IPS-18c (cell line): ENCODE results near the gene HRH2.
A peak's percentile ranks its signal among the peaks of the same experiment; 100 is the strongest.
"Not testable (repeated sequence)": the region's sequence is repeated elsewhere in the genome, so short reads cannot be mapped to it uniquely, and the experiment has no call there.

Experiments used
- H3K4me3 ChIP-seq: 2 replicates; pipeline ENCODE4 v1.7.0; 2013; ENCODE audit warnings: low read depth, mild to moderate bottlenecking, low read length, moderate library complexity; ENCODE audit not compliant: insufficient read depth
- H3K9me3 ChIP-seq: one replicate; pipeline ENCODE4 v1.6.1; 2013; ENCODE audit warnings: mild to moderate bottlenecking, low read length, moderate library complexity; ENCODE audit not compliant: control insufficient read depth, insufficient read depth

The HRH2 gene

DNA sequence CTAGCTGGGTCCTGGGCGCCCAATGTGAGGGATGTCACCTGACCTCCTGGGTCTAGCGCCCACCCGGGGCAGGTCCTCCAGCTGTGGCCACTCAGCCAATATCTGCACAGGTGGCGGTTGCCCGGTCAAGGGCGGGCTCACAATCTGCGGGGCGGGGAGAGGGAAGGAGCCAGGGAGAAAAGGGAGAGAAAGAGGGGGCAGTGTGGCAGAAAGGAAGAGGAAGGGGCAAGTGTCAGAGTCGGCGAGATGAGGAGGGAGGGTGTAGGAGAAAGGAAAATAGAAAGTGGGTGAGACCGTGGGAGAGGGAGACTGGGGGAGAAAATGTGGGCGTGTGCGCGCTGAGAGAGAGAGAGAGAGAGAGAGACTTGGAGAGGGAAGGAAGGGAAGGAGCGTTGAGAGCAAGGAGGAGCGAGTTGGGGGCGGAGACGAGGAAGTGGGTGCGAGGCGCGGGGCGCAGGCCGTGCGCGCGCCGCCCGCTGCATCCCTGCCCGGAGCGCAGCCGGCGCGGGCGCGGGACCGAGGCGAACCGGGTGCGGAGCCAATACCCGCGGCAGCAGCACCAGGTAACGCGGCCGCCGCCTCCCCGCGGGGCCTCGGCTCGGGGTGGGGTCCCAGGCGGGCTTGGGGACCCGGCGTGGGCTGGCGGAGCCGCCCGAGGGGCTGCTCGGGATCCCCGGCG is at the start of gene HRH2:
TSS of gene HRH2 (plus strand) at position 479 of the 679 bp plus-strand sequence. CDS start 25,163 bp downstream, outside the sequence.
- Histone ChIP-seq H3K9me3 (no peaks in the 10 kb centered on the region), H3K4me3 (peak within 1 kb of the TSS; percentile 72)

DNA sequence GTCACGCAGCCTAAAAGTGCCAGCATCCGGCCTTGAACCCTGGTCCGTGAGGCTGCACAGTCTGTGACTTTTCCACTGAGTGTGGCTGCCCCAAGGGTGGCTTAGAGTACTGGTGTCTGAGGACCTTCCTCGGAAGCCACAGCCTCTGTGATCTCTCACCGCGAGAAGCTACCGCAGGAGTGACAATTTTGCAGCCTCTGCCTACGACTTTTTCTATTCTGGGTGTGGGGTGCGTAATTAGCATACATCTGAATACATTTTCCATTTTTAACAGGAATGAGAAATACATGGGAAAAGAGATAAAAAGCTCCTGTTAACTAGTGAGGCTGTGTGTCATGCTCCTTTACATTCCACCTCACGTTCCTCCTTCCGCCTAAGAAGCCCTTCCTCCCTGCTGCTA is 48.3 kb upstream of the HRH2 start:
- Histone ChIP-seq H3K4me3 (no peak overlapping the region), H3K9me3 (peaks cover 4% of the 10 kb centered on the region)

- H3K9me3 ChIP-seq: peaks cover 4% of the 10 kb centered on the region
- H3K4me3 ChIP-seq: no peak overlapping the region
Observed at GRCh38 chr5:175610381-175610780, 47.5 kb upstream of the HRH2 start.

DNA sequence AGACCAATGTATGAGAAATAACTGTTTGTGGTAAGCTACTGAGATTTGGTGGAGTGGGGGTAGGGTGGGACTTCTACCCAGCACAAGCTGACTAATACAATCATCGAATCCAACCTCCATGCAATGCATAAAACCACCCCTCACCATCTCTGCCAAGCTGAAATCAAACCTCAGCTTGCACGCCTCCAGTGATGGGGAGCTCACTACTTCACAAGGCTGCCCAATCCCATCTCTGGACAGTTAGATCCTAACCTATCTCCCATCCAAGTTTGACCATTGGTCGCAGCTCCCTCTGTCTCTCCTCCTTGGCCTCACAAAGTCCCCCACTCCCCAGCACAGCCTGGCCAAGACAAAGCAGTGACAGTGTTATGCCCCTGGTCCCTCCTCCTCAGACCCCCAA is 47.0 kb upstream of the HRH2 start:
- peaks cover under 1% of the 10 kb centered on the region for H3K9me3 ChIP-seq
- no peak overlapping the region for H3K4me3 ChIP-seq

GRCh38 chr5:175614223-175614815 is 43.6 kb upstream of the HRH2 start:
- Histone ChIP-seq H3K4me3 (no peak overlapping the region), H3K9me3 (no peaks in the 10 kb centered on the region)

DNA sequence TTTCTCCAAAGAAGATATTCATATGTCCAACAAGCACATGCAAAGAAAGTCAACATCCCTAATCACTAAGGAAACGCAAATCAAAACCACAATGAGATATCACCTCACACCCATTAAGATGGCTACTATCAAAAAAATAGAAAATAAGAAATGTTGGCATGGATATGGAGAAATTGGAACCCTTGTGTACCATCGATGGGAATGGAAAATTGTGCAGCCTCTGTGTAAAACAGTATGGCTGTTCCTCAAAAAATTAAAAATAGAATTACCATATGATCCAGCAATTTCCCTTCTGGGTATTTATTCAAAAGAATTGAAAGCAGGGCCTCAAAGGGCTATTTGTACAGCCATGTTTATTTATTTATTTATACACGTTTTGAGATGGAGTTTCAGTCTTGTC is 43.0 kb upstream of the HRH2 start:
- H3K4me3 ChIP-seq: no peak overlapping the region
- no peaks in the 10 kb centered on the region for H3K9me3 ChIP-seq

DNA sequence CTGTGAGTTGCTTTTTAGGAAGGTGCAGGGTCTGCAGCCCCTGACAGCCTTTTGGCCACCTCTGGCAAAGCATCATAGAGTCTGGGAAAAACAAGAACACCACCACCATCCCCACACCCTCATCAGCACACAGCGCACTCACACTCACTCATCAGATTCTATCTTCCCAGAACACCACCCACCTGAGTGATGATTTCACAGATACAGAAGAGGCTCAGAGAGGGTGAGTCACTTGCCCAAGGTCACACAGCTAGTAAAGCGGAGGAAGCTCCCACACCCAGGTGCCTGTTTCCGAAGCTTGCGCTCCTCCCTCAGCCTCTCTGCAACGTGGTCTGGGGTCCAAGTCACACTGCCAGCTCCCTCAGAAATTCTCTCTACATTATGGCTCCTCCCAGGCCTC is 41.8 kb upstream of the HRH2 start:
- H3K4me3 ChIP-seq: no peak overlapping the region
- no peaks in the 10 kb centered on the region for H3K9me3 ChIP-seq

GRCh38 chr5:175616527-175616926 is 41.3 kb upstream of the HRH2 start:
- H3K9me3 ChIP-seq, H3K4me3 ChIP-seq: not testable (repeated sequence)

DNA sequence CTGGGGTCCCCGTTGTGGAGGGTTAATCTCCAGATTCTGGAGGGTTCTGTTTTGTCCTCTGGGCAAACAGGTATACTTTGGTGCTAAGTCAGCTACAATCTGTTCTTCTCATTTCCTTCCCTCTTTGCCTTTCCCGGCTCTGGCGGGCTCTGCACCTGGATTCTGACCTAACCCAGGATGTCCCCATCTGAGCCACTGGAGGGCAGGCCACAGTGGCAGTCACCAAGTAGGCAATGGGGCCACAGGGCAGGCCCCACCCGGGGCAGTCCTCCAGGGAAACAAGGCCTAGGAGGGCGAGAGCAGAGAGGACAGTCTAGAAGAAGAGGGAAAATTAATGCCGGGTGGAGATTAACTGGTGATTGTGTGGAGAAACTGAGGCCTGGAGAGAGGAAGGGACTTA is 40.4 kb upstream of the HRH2 start:
- Histone ChIP-seq H3K9me3 (peaks cover 2% of the 10 kb centered on the region), H3K4me3 (no peak overlapping the region)

GRCh38 chr5:175620527-175620926 is 37.3 kb upstream of the HRH2 start:
- H3K4me3 ChIP-seq: no peak overlapping the region
- peaks cover 6% of the 10 kb centered on the region for H3K9me3 ChIP-seq

DNA sequence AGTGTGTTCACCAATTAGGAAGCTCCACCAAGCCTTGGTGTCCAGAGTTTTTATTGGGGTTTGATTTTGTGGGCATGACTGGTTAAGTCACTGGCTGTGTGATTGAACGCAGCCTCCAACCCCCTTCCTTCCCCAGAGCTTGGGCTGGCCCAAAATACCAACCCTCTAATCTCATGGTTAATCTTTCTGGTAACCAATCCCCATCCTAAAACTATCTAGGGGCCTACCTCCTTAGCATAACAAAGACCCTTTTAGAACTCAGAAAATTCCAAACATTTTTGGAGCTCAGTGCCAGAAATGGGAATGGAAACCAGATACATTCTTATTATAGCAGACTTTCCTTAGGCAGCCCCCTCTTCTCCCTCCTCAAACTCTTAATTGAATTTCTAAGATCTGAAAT is 35.9 kb upstream of the HRH2 start:
- no peak overlapping the region for H3K4me3 ChIP-seq
- H3K9me3 ChIP-seq: peaks cover 6% of the 10 kb centered on the region

DNA sequence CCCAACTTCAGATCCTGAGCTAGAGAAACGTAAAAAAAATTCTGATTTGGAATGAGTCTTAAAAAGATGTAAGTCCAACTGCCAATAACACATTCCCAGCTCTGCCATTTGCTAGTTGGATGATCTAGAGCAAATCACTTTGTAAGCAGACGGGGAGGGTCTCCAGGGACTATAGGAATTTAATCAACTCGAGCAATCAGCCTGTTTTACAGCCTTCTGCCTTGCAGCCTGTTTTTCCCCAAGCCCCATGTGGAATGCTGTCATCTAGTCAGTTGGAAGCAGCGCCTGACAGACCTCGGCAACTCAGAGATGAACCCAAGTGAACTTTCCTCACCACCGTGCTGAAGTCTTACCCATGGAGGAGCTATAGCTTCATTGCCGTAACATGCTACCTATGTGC is 34.8 kb upstream of the HRH2 start:
- no peak overlapping the region for H3K4me3 ChIP-seq

GRCh38 chr5:175624316-175624715 is 33.6 kb upstream of the HRH2 start:
- Histone ChIP-seq H3K4me3 (no peak overlapping the region), H3K9me3 (peaks cover 6% of the 10 kb centered on the region)

More for the DNA sequence above, 34.8 kb upstream of the HRH2 start:
- H3K9me3 ChIP-seq: peaks cover 6% of the 10 kb centered on the region

- no peak overlapping the region for H3K4me3 ChIP-seq
Observed at GRCh38 chr5:175627005-175627404, 30.9 kb upstream of the HRH2 start.

DNA sequence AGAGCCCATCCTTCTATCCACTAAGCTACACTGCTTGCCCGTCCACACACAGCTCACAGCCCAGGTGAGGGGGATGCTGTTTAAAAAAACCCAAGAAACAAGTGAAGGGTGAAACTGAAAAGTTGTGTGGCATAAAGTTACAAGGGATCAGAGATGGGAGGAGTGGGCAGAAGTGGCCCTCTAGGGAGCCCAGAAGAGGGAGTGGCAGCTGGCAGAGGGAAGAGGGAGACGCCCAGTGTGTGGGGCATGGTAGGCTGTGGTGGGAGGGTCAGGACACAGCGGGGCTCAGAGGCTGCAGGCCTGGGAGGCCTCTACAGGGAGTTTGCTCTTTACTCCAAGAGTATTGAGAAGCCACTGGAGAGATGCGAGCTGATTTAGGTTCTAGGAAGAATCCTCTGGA is 30.1 kb upstream of the HRH2 start:
- Histone ChIP-seq H3K9me3 (peaks cover 3% of the 10 kb centered on the region), H3K4me3 (no peak overlapping the region)

More at GRCh38 chr5:175627005-175627404, 30.9 kb upstream of the HRH2 start:
- peaks cover 6% of the 10 kb centered on the region for H3K9me3 ChIP-seq

- Histone ChIP-seq H3K9me3 (no peaks in the 10 kb centered on the region), H3K4me3 (no peak overlapping the region)
Observed at GRCh38 chr5:175628668-175629067, 29.2 kb upstream of the HRH2 start.

DNA sequence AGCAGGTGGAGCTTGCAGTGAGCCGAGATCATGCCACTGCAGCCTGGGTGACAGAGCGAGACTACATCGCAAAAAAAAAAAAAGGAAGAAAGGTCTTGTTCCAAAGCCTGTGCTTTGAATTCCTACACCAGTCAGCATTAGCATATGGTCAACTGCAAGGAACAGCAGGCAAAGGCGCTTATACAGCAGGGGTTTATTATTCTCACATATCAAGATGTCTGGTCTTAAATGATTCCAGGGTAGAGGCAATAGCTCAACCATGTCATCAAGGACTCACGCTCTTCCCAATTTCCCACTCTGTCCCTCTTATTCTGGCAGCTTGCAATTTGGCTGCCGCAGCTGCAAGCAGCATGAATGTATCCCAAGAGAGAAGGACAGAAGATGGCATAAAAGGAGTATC is 28.6 kb upstream of the HRH2 start:
- H3K9me3 ChIP-seq: no peaks in the 10 kb centered on the region
- H3K4me3 ChIP-seq: no peak overlapping the region

- no peaks in the 10 kb centered on the region for H3K9me3 ChIP-seq
- no peak overlapping the region for H3K4me3 ChIP-seq
Observed at GRCh38 chr5:175629793-175630192, 28.1 kb upstream of the HRH2 start.
